ENCODE measurements around the gene RIMS3.
"Not testable (repeated sequence)": the region's sequence is repeated elsewhere in the genome, so short reads cannot be mapped to it uniquely, and the experiment has no call there.

The RIMS3 gene

GRCh38 chr1:40665335-40666171, at the start of gene RIMS3:
TSS of gene RIMS3 (minus strand) at chr1:40665682. CDS start at chr1:40641925, 23,757 bp downstream.
- peak; percentile 78 for DNase-seq

- DNase-seq = no peak
Measured at GRCh38 chr1:40712997-40713396, 47.5 kb upstream of the RIMS3 start.

DNA sequence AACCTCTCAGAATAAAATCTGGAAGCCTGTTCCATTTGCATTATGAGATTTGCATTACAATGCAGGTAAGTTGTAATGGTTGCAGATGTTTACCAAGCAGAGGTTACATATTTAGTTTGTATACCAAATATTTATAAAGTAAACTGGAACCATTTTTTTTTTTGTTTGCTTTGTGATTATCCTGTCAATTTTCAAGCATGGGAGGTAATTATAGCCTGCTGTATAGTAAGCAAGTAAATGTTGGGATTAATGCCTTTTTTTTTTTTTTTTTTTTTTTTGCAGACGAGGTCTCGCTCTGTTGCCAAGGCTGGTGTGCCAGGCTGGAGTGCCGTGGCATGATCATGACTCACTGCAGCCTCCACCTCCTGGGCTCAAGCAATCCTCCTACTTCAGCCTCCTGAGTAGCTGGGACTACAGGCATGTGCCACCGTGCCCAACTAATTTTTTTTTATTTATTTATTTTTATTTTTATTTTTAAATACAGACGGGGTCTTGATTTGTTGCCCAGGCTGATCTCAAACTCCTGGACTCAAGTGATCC, 47.0 kb upstream of the RIMS3 start:
- no peak for DNase-seq

- no peak for DNase-seq
Measured at GRCh38 chr1:40711465-40712404, 46.3 kb upstream of the RIMS3 start.

- no peak for DNase-seq
Measured at GRCh38 chr1:40710581-40711315, 45.3 kb upstream of the RIMS3 start.

GRCh38 chr1:40709802-40710278, 44.4 kb upstream of the RIMS3 start:
- no peak for DNase-seq

- peak; percentile 68 for DNase-seq
Measured at GRCh38 chr1:40709100-40709801, 43.8 kb upstream of the RIMS3 start.

DNA sequence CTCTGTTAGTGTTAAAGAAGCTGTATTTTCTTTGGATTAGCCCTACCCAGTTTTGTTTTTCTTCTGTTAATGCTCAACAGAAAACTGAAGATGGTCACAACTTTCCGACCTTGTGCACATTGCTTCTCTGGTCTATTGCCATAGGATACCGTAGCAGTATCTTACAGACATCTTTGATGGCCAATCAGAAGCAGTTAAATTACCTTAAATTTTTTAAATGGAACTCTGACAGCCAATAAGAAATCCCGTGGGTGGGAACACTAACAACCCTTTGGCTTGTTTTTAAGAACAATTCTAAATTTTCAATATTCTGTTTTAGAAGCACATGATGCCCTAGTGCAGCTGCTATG, 43.2 kb upstream of the RIMS3 start:
- no peak for DNase-seq

DNA sequence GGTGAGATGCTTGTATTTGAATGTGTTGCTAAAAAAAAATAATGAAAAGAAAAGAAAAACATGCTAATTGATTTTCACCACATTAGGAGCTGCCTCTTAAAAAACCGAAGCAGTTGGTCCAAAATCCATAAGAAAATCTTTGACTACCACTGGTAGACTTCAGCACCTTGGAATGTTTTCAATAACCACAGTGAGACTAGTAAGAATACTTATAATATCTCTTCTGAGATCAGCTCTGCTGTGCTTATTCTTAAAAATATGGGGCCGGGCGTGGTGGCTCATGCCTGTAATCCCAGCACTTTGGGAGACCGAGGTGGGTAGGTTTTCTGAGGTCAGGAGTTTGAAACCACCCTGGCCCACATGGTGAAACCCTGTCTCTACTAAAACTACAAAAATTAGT, 41.1 kb upstream of the RIMS3 start:
- no peak for DNase-seq

GRCh38 chr1:40704817-40705733, 39.6 kb upstream of the RIMS3 start:
- no peak for DNase-seq

DNA sequence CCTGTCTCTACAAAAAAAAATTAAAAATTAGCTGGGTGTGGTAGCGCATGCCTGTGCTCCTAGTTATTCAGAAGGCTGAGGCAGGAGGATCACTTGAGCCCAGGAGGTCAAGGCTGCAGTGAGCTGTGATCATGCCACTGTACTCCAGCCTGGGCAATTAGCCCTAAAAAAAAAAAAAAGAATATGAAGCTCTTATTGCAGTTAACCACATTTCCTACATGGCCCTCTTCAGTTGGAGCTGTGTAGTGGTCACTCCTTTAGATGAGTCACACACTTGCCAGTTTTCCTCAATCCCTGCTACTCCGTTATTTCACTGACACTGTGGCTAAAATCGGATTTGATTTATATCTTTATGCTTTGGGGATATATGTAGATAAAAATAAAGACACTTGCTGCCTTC, 37.8 kb upstream of the RIMS3 start:
- DNase-seq = no peak

DNA sequence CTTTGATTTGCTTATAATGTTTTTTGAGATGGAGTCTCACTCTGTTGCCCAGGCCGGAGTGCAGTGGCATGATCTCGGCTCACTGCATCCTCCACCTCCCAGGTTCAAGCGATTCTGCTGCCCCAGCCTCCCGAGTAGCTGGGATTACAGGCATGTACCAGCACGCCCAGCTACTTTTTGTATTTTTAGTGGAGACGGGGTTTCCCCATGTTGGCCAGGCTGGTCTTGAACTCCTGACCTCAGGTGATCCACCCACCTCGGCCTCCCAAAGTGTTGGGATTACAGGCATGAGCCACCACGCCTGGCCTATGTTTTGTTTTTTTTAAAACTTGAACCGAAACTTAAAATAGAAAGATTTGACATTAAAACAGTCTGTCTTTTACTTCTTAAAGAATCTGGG, 37.3 kb upstream of the RIMS3 start:
- DNase-seq = not testable (repeated sequence)

DNA sequence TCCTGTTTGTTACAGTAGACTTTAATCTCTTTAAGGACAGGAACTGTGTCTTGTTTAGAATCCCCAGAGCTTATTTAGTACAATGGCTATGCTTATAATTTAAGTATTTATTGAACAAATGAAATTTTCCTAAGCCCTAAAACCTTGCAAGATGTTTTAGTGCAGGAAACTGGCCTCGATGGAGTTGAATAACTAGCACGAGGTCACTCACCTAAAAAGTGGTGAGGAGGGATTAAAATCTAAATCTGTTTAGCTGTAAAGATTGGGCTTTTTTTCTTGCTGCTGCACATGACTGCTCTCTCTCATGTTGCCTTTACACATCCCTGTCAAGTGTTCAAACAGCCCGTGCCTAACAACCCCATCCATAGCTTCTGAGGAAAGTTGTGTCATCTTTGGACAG, 36.2 kb upstream of the RIMS3 start:
- no peak for DNase-seq

DNA sequence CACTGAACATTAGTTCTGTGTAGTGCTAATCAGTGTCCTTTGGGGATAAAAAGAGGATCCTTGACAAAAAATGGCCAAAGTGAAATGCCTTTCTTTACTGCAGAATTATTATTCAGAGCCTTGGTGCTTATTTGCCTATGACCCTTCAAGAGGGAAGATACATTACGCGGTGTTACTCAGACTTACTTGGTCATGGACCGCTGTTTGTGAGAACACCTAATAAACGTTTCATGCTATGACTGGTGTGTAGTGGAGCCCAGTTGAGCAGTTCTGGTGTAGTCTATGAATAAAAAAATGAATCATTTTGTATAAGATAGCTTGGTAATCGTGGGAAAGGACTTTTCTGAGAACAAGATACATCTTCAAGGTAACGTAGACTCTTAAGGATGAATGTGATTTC, 34.3 kb upstream of the RIMS3 start:
- DNase-seq = no peak

DNA sequence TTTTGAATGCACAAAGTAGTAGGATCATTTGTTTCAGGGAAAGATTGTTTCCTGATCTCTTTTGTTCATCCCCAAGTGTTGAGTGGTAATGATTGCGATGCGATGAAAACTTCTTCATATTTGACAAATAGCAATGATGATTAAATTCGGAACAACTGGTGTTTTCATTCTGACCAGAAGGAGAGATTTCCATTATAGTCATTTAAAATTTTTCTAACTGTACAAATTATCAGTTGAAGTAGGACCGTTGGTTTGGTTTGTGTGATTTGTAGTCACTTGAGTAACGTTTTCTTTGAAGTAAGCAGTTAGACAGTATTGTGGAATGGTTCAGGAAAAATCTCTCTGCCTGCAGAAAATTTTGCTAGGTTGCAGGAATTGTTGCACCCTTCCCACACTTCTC, 32.0 kb upstream of the RIMS3 start:
- DNase-seq = no peak

GRCh38 chr1:40696294-40696693, 30.8 kb upstream of the RIMS3 start:
- DNase-seq = no peak

DNA sequence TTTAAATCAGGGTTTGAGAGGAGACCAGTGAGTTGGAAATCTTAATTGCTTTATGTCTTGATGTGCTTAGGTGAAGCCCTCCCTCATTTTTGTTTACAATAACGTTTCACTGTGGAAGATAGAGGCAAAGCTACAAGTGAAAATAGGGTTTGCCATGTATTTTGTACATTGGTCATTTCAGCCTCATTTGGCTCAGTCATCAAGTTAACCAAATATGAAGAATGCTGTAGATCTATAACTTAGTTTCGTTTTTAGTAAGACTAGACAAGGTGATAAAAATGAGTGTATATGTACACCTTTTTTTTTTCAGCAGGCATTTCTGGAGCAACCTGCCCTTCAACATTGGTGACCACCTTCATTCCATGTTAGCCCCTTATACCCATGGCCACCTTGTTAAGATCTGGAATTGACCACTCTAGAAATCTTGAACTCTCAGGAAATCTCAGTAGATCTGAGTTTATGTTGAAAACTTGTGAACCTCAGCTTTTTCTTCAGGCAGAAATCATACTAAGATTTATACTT, 28.9 kb upstream of the RIMS3 start:
- no peak for DNase-seq

DNA sequence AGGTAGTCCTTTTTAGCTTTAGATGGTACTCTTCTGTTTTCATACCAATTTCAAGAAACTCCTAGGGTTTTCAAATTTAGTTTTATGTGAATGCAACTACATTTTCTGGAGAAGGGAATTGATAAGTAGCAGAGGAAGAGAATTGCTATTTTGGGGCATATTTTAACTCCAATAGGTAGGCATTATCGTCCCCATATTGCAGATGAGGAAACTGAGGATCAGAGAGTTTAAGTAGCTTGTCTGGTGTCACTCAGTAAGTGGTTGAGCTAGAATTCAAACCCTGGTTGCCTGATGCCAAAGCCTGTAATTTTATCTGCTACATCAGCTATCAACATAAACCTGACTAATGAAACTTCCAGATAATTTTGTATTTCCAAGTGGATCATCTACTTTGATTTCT, 27.9 kb upstream of the RIMS3 start:
- no peak for DNase-seq

- DNase-seq = no peak
Measured at GRCh38 chr1:40692429-40692895, 27.0 kb upstream of the RIMS3 start.
